HG02943 (cell line): ENCODE measurements around the gene ARHGAP40.

Experiments used
- ATAC-seq: cut with Tn5 transposase; IDR thresholded peaks from one replicate; pipeline ENCODE4 v1.9.1; 2021; ENCODE audit warnings: mild to moderate bottlenecking, low read depth, moderate library complexity; ENCODE audit not compliant: unreplicated experiment

The ARHGAP40 gene

GRCh38 chr20:38645980-38646858, 44.6 kb downstream of the ARHGAP40 start:
- no peak for ATAC-seq

GRCh38 chr20:38649275-38649891, 47.8 kb downstream of the ARHGAP40 start:
- ATAC-seq: no peak

GRCh38 chr20:38650010-38650409, 48.4 kb downstream of the ARHGAP40 start:
- ATAC-seq: no peak

GRCh38 chr20:38651154-38651553, 49.5 kb downstream of the ARHGAP40 start:
- ATAC-seq: no peak

GRCh38 chr20:38651562-38651961, 50.0 kb downstream of the ARHGAP40 start:
- no peak for ATAC-seq

GRCh38 chr20:38652995-38653394, 51.4 kb downstream of the ARHGAP40 start:
- no peak for ATAC-seq

GRCh38 chr20:38657390-38657789, 55.8 kb downstream of the ARHGAP40 start:
- ATAC-seq: no peak

GRCh38 chr20:38658879-38659596, 57.4 kb downstream of the ARHGAP40 start:
- ATAC-seq: no peak

GRCh38 chr20:38659597-38659880, 57.9 kb downstream of the ARHGAP40 start:
- no peak for ATAC-seq

GRCh38 chr20:38660429-38660828, 58.8 kb downstream of the ARHGAP40 start:
- ATAC-seq: no peak

- no peak for ATAC-seq
Measured at GRCh38 chr20:38663660-38664059, 62.1 kb downstream of the ARHGAP40 start.

GRCh38 chr20:38664284-38664683, 62.7 kb downstream of the ARHGAP40 start:
- ATAC-seq: no peak

- no peak for ATAC-seq
Measured at GRCh38 chr20:38665094-38665493, 63.5 kb downstream of the ARHGAP40 start.

GRCh38 chr20:38665506-38666285, 64.1 kb downstream of the ARHGAP40 start:
- no peak for ATAC-seq

GRCh38 chr20:38667417-38667956, 65.9 kb downstream of the ARHGAP40 start:
- no peak for ATAC-seq

- ATAC-seq: no peak
Measured at GRCh38 chr20:38669688-38670087, 68.1 kb downstream of the ARHGAP40 start.

- no peak for ATAC-seq
Measured at GRCh38 chr20:38670786-38671185, 69.2 kb downstream of the ARHGAP40 start.

- no peak for ATAC-seq
Measured at GRCh38 chr20:38671186-38671585, 69.6 kb downstream of the ARHGAP40 start.

GRCh38 chr20:38671701-38672292, 70.2 kb downstream of the ARHGAP40 start:
- no peak for ATAC-seq

- ATAC-seq: no peak
Measured at GRCh38 chr20:38672504-38672903, 70.9 kb downstream of the ARHGAP40 start.
